Hindlimb muscle (tissue), 1 donor: ENCODE results near the gene ZMIZ2. TPM values are rescaled to one million over a fixed set of nuclear protein-coding genes. Genes with fewer than 3 reads are reported as not detected.

ENCODE experiments used
- DNase-seq: peaks from one replicate; pipeline ENCODE4 v3.0.0-alpha.2; 2013
- polyA plus RNA-seq: library from polyadenylated mRNA; unstranded; fragments of 120-200 nt; gene quantifications from one replicate; pipeline ENCODE4 v1.2.1, GENCODE V29; 2013; ENCODE audit not compliant: insufficient read length

Gene ZMIZ2
- polyA plus RNA-seq, 1 donor, result 44.4 TPM

- DNase-seq, result no peak
Observed at GRCh38 chr7:44805950-44806349, 57.3 kb downstream of the ZMIZ2 start.

DNA sequence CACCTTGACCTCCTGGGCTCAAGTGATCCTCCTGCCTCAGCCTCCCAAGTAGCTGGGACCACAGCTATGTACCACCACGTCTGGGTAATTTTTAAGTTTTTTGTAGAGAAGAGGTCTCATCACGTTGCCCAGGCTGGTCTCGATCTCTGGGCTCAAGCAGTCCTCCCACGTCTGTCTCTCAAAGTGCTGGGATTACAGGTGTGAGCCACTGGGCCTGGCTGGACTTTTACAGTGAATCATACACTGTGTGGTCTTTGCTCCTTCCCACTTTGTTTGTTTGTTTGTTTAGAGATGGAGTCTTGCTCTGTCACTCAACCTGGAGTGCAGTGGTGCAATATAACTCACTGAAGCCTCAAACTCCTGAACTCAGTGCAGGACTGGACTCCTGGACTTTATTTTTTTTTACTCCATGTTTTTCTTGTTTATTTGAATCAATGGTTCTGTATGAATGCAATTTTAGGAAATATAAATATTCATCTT lies 60.3 kb downstream of the ZMIZ2 start:
- no peak for DNase-seq

GRCh38 chr7:44811093-44811492 lies 62.4 kb downstream of the ZMIZ2 start:
- DNase-seq, result no peak

DNA sequence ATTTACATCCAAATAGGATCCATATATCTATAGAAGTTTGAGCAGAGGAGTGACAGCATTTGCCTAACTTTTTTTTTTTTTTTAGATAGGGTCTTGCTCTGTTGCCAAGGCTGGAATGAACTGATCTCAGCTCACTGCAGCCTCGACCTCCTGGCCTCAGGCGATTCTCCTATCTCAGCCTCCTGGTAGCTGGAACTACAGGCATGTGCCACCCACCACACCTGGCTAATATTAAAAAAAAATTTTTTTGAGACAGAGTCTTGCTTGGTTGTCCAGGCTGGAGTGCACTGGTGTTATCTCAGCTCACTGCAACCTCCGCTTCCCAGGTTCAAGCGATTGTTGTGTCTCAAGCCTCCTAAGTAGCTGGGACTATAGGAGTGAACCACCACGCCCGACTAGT lies 62.9 kb downstream of the ZMIZ2 start:
- no peak for DNase-seq

DNA sequence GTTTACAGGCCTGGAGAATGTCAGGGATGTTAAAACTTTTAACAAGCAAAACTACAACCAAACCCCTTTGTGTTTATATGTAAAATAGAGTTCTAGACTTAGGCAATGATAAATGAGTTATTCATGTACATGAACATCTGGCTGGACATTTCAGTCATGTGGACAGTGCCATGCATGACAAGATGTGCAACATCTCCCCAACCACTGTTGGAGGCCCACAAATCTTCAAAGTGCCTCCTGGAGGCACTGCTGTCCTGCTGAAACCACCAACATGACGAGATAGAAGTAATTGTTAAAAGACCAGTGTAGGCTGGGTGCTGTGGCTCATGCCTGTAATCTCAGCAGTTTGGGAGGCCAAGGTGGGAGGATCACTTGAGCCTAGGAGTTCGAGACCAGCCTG lies 66.3 kb downstream of the ZMIZ2 start:
- no peak for DNase-seq

GRCh38 chr7:44819292-44819691 lies 70.6 kb downstream of the ZMIZ2 start:
- DNase-seq, result no peak

Other genes with a start within 250 kb of the ZMIZ2 start
- gene NPC1L1, start 207.5 kb upstream of the ZMIZ2 start, polyA plus RNA-seq, result 0.08 TPM
- 54.0 TPM for gene DDX56, start 174.9 kb upstream of the ZMIZ2 start, polyA plus RNA-seq
- 91.0 TPM for gene TMED4, start 166.6 kb upstream of the ZMIZ2 start, polyA plus RNA-seq
- 66.4 TPM for gene OGDH, start 142.2 kb upstream of the ZMIZ2 start, polyA plus RNA-seq
- gene PPIA, start 47.8 kb downstream of the ZMIZ2 start, polyA plus RNA-seq, result 647 TPM
- gene H2AZ2, start 99.2 kb downstream of the ZMIZ2 start, polyA plus RNA-seq, result 132 TPM
- gene PURB, start 136.7 kb downstream of the ZMIZ2 start, polyA plus RNA-seq, result 35.3 TPM
- gene MYO1G, start 230.2 kb downstream of the ZMIZ2 start, polyA plus RNA-seq, result 0.59 TPM